GM18861 (cell line): Measurements from ENCODE around the gene FAM222B.
"Not testable (repeated sequence)": the region's sequence is repeated elsewhere in the genome, so short reads cannot be mapped to it uniquely, and the experiment has no call there.

Source experiments
- ATAC-seq: cut with Tn5 transposase; IDR thresholded peaks from one replicate; pipeline ENCODE4 v1.9.1; 2021; ENCODE audit not compliant: unreplicated experiment

FAM222B gene

DNA sequence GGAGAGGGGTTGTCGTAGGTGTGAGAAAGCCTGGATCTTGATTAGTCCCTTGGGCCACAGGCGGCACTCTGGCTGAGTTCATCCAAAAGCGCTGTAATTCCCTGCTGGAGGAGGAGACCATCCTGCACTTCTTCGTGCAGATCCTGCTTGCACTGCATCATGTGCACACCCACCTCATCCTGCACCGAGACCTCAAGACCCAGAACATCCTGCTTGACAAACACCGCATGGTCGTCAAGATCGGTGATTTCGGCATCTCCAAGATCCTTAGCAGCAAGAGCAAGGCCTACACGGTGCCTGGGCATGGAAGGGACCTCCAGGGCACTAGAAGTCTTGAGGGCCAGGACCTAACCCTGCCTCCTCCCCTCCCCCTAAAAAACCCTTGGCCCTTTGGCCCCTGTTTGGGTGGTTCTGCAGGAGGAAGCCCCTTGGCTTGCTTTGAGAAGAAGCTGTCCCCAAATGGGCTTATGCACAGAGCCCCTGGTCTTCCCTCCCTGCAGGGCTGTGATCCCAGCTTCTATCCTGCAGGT lies 107.8 kb downstream of the FAM222B start:
- ATAC-seq, result no peak

DNA sequence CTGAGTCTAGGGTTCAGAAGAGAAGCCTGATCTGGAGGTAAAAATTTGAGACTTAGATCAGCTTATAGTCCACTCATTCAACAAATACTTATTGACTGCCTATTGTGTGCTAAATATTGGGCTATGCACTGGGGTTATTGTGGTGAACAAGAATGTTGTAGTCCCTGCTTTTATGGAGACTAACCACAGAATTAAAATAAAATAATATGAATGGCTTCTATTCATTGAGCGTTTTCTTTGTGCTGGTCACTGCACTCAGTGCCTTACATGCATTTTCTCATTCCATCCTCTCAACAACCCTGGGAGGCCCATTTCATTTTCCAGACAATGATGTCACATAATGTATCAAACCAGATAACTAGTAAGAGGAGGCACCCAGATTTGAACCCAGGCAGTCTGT lies 109.2 kb downstream of the FAM222B start:
- no peak for ATAC-seq

DNA sequence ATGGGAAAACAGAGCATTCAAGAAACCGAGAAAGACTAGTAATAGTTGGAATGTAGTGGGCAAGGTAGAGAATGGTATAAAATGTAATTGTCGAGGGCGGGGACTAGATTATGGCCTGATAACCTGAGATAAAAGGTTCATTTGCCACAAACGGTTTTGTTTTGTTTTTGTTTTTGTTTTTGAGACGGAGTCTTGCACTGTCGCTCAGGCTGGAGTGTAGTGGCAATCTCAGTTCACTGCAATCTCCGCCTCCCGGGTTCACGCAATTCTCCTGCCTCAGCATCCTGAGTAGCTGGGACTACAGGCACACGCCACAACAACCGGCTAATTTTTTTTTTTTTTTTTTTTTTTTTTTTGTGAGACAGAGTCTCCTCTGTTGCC lies 112.7 kb downstream of the FAM222B start:
- no peak for ATAC-seq

DNA sequence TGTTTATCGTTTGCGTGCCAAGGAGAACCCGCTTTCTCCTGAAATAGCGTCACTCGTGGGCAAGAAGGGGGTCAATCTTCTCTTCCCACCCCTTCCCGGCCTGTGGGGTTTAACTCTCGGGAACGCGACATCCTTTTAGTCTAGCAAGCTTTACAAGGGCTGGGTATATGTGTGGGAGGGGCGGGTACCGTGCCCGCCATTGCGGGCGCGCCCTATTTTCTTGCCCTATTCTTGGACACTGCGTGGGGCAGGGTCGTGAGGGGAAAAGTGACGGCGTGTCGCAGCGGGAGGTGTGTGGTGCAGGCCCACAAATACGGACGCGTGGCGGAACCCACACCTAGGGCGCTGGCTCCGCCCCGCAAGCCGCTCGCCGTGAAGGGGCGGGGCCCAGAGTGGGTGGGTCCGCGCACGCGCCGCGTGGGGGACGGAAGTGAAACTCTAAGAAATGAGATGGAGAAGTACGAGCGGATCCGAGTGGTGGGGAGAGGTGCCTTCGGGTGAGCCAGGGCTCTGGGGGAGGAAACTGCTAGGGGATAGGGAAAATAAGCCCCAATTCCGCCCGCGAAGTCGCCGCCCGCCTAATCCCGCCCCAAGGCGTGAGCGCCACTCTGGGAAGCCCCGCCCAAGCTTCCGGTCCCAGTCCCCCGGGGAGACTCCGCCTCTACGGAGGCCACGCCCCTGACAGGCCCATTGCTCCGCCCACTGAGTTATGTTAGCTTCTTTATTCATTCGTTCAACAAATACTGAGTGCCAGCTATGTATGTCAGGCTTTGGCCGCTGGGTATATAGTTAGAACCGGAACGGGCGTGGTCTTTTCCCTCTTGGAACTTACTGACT lies 114.0 kb downstream of the FAM222B start, which contains the start of gene NEK8:
Gene NEK8 (plus strand): TSS at position 425 of the 837 bp plus-strand sequence. CDS start 26 bp downstream, at position 451.
- ATAC-seq, result peak; percentile 26

DNA sequence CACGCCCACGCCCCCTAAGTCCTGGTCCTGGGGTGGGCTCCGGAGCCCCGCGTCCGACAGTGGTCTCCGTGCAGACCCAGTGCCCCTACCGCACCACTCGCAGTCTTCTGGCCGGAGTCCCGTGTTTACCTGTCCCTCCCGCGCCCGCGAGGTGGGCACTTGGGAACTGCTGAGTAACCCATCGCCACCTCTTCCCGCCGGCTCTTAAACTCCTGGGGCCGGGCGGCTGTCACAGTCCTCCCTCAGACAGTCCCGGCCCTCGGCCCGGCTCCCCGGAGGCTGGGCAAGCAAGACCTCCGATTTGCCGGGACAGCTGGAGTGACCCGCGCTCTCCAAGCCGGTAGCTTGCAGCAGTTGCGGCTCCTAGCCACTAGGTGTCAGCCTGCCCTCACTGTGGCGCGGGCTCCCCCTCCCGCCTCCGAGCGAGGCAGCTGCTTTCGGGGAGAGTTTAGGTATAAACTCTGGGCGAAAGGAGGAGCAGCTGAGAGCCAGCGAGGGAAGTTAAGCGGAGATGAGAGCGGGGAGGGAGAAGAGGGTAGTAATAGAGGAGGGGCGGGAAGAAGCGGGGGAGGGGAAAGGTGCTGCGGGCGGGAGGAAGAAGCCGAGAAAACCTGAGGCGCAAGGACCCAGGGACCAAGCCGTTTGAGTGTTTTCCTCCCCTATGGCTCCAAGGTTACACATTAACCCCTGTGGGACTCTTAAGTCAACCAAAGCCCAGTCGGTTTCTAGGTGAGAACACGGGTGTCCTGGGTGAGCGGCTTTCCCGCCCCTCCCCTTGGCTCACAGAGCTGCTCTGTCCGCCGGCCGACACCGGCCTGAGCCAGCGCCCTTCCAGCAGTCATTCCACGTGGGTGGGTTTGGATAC lies 115.7 kb downstream of the FAM222B start:
- peak; percentile 26 for ATAC-seq

DNA sequence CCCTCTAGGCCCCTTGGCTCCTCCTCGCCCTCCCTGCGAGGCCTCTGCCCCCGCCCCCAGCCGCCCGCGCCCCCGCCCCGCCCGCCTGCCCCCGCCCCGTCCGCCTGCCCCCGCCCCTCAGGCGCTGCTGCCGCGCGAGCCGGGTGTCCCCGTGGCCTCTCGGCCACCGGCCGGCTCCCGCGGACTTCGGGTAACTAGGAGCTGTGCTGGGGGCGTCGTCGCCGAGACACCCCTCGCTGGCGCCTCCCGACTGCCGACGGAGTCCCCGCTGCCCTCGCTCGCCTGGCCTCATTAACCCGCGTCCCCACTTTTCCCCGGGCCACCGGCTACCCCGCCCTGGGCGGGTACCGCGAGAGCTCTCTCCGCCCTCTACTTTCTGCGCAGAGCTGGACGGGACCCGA lies 116.4 kb downstream of the FAM222B start, which contains the start of gene TLCD1:
Gene TLCD1 (minus strand): TSS at position 8 of the 401 bp plus-strand sequence. CDS start 136 bp downstream, outside the sequence.
- ATAC-seq, result no peak

DNA sequence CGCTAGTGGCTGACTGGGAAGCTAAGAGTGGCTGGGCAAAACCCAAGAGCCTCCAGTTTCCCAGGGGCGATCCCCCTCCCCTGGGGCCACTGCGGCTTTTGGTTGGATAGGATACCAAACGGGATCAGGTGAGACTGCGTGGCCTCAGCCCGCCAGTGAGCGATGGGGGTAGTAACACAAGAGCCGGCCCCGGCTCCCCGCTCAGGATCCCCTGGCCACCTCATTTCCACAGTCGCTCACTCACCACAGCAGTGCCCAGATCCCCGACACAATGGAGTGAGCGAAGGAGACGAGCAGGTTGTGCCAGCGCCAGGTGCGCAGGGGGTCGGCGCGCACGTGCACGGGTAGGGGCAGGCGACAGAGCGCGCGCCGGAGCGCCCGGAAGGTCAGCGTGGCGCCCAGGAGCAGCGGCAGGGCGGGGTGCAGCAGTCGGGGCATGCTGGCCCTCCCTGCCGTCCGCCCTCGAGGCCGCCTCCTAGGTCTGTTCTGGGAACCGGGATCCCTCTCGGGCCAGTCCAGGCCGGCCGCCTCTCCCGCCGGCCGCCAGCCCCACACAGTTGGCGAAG lies 116.8 kb downstream of the FAM222B start:
- no peak for ATAC-seq

DNA sequence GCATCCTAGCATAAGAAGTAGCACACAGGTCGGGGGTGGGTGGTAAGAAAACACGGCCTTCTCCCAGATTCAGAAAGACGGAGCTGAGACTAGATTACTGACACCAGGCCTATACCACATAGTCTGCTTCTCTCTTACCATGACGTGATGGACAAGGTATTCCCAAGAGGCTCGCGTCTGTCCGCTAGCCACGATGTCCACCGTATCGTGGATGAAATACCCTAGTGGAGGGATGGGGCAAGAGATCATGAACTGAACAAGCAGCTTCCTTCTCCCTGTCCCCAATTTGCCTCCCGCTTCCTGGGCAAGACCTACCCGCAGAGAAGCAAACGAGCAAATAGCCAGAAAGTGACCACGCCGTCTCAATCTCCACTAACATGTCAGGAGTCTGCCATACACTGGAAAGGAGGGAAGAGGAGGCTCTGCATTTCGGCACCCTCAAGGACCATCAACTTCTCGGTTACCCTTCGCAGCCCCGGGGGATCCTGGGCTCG lies 117.4 kb downstream of the FAM222B start:
- no peak for ATAC-seq

DNA sequence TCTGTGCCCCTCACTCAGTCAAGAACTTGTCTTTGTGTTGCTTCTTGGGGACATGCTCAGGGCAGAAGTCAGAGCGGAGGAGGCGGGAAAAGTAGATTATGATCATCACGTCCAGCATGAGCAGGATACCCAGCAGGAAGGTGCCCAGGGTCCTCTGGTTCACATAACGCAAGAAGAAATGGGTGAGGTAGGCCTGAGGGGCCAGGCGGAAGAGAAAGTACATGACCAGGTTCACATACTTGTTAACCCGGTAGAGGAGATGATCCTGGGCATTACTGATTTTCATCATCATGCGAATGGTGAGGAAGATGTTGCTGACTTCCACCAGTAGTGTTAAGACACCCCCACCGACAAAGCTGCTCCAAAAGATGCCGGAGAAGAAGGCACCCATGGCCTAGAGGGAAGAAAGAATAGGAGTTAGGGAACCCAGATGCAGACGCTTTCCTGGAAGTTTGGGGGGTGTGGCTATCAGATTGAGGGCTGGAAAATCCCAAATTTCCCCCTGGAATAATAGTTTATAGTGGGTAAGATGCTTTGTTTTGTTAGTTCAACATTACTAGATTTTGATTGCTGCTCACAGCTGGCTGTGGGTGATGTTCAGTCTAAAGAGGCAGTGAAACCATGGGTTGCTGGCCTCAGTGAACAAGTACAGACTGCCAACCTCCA lies 118.0 kb downstream of the FAM222B start:
- no peak for ATAC-seq

DNA sequence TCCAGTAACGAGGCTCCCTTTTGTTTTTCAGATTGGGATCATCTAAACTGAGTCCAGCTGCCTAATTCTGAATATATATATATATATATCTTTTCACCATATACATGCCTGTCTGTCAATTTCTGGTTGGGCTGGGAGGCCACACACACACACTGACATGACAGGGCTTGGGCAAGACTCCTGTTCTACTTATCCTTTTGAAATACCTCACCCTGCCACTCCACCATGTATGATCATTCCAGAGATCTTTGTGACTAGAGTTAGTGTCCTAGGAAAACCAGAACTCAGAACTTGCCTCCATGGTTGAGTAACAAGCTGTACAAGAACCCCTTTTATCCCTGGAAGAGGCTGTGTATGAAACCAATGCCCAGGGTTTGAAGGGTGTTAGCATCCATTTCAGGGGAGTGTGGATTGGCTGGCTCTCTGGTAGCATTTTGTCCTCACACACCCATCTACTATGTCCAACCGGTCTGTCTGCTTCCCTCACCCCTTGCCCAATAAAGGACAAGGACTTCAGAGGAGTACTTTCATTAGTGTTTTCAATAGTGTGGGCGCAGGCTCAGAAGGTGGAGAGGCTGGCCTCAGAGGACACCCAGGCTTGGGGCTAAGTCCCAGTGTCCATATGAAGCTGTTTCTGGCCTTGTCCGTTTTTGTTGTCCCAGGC lies 118.6 kb downstream of the FAM222B start:
- not testable (repeated sequence) for ATAC-seq

DNA sequence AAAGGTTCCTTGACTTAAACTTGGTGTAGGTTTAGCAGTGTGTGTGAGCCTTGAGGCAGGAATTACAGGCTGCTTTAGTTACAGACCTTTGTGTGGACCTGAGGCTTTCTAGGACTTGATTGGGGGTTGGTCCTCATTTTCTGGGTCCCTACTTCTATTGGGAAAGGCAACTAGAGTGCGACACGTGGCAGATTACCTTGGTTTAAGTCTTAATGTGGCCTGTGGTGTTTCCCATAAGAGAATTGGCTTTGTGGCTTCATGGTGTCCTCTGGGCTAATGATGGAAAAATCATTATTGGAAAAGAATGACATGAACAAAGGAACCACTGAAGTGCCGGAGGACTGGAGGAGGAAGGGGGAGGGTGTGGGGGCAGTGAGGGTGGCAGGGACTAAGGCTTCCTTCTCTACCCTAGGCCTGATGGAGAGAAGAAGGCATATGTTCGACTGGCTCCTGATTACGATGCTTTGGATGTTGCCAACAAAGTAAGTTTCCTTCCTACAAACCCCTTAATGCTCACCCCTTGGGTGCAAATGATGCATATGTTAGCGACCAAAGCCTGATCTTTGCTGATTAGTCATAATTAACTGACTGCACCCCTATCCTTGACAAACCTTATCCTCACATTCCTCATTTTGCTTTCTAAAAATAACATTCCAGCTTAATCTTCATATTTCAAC lies 119.3 kb downstream of the FAM222B start:
- ATAC-seq, result no peak

DNA sequence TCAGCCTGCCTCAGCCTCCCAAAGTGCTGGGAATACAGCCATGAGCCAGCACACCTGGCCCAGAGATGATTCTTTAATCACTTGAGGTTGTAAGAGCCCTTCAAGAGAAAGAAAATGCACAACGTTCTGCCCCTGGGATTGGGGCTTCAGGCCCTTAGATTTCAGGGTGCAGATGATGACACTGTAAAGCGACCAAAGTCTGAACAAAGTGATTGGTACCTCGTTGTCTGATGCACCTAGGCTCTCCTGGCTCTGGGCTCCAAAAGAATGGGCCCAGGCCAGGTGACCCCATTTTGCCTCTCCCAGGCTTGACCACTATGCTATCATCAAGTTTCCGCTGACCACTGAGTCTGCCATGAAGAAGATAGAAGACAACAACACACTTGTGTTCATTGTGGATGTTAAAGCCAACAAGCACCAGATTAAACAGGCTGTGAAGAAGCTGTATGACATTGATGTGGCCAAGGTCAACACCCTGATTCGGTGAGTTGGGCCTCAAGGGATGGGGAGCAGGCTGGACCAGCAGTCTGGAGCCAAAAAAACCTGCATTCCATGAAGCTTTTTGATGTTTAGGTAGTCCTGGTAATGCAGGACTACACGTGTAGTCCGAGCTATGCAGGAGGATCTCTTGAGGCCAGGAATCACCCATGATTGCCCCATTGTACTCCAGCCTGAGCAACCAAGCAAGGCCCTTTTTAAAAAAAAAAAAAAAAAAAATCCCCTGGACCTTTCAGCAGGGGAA lies 120.0 kb downstream of the FAM222B start:
- ATAC-seq, result no peak

DNA sequence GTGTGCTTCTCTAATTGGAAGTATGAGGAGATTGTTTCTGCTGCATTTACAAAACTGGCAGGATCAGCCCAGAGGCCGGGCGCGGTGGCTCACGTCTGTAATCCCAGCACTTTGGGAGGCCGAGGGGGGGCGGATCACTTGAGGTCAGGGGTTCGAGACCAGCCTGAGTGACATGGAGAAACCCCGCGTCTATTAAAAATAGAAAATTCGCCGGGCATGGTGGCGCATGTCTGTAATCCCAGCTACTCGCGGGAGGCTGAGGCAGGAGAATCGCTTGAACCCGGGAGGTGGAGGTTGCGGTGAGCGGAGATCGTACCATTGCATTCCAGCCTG lies 121.6 kb downstream of the FAM222B start:
- ATAC-seq, result not testable (repeated sequence)

DNA sequence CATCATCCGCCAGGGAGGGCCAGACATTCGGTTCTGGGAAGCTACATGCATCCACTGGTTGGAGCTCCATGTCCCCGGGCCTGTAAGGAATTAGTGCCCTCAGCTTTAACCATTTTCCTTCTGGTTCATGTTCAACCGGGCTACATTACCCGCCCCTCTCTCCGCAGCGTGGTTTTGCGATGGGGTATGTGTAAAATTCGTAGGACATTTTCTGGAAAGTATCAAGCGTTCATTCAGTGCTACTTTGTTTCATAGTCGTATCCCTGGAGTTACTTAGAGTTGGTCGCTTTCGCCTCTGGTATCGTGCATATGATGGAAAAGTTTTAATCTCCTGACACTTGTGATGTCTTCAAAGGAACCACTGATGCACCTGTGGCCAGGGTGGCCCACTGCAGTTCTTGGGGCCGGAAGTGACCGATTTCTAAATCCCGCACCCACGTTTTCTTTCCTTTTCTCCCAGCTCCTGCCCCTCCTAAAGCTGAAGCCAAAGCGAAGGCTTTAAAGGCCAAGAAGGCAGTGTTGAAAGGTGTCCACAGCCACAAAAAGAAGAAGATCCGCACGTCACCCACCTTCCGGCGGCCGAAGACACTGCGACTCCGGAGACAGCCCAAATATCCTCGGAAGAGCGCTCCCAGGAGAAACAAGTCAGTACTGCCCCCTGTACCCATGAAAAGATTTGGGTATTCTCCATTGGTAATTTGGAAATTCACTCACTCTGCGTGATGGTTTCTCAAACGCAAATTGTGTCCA lies 122.2 kb downstream of the FAM222B start:
- no peak for ATAC-seq

DNA sequence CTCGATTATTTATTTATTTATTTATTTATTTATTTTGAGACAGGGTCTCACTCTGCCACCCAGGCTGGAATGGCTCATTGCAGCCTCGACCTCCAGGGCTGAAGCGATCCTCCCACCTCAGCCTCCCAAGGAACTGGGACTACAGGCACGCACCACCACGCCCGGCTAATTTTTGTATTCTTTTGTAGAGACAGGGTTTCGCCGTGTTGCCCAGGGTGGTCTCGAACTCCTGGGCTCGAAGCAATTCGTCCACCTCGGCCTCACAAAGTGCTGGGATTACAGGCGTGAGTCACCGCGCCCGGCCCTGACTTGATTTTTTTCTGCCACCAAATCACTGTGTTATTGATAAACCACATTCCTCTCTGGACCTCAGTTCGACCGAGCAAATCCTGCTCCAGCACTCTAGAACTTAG lies 123.6 kb downstream of the FAM222B start:
- no peak for ATAC-seq

DNA sequence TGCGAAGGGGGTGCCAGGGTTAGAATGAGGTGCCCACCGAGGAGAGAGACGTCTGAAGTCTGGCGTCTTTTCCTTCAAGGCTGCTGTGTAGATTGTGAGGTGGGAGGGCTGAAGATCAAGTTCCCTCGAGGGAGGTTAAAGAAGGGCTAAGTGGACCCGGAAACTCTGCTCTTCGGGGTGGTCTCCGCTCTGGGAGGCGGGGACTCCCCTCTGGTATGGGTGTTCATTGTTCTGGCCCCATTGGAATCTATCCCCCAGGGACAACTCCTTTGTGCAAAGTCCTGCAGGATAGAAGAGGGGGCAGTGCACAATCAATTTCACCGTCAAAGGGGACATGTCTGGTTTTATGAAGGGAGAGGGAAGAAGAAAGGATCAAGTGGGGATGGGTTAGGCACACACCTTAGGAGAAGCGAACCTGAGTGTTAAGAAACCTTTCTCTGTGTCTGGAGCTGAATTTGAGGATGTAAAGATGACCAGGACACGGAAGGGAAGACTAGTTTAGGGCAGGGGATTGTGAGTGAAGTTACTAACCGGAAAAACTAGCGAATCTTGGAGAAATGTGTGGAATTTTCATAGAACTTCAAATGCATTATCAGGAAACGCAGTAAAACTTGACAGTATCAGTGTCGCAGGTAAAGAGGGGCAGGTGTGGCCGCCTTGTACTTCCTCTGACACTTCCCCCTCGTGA lies 124.1 kb downstream of the FAM222B start:
- ATAC-seq, result no peak

DNA sequence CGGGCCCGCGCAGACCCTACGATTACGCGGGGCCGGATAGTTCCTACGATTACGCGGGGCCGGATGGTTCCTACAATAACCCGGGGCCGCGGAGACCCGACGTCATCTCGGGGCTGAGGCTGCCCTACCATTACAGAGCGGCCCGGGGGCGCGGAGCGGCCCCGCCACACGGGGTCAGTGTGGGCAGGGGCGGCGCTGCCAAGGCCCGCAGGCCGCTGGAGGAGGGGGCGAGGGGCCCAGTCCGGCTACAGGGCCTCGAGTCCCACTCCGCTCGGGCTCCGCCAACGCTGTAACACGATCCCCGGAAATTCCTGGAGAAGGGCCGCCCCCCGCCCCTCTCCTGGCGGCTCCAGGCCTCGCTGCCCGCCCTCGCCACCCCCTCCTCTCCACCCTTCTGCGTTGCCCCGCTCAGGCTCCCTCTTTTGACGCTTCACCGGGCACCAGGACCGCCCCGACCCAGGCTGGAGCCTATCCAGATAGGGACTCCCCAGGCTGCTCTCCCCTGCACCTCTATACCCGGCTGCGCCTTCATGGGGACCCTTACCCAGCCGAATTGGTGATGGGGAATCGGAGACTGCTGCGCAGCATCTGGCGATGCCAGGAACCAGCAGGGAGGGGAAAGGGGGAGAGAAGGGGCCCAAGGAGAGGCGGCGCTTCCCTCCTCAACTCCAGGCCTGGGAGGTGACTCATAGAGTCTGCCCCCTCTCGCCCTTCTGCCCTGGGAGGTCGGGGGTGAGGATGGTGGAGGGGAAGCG lies 124.8 kb downstream of the FAM222B start, which contains the start of gene RAB34:
Gene RAB34 (minus strand): TSS at position 291 of the 755 bp plus-strand sequence. CDS start 602 bp downstream, outside the sequence.
- no peak for ATAC-seq
